ENCODE results near the gene PCNT.

GRCh38 chr21:46372014-46372485 is 48.1 kb downstream of the PCNT start:
- no peak for TF ChIP-seq POLR2A (IDR thresholded peaks at IDR 0.05)
- no peak for TF ChIP-seq CTCF (IDR thresholded peaks at IDR 0.05)

All from lower leg skin (tissue), 3 donors.